ENCODE results near the gene OGFR.

GRCh38 chr20:62799036-62799435 lies 5.6 kb upstream of the OGFR start:
- TF ChIP-seq POLR2AphosphoS5 (IDR thresholded peaks at IDR 0.05; ENCODE audit: low read depth, low read length) (no peak), POLR2A (IDR thresholded peaks at IDR 0.05; ENCODE audit: low read depth, low read length) (no peak), TAF1 (IDR thresholded peaks at IDR 0.05; ENCODE audit: low read depth, low read length) (no peak), POU2F2 (IDR thresholded peaks at IDR 0.05; ENCODE audit: low read depth, low read length) (no peak)
